Neuronal stem cell (in vitro differentiated cells): ENCODE measurements around the gene GAA. TPM values are rescaled to one million over a fixed set of nuclear protein-coding genes. Genes with fewer than 3 reads are reported as not detected.

ENCODE experiments used
- DNase-seq: peaks from one replicate; pipeline ENCODE4 v3.0.0-alpha.2; 2013; ENCODE audit warnings: low spot score
- H2AFZ ChIP-seq: one replicate; pipeline ENCODE4 v1.6.1; 2013; ENCODE audit warnings: mild to moderate bottlenecking, low read length, inconsistent platforms
- H2AK5ac ChIP-seq: 2 replicates; pipeline ENCODE4 v1.6.1; 2013; ENCODE audit warnings: low read depth, mild to moderate bottlenecking, inconsistent platforms, low read length, moderate library complexity, mixed read lengths
- H2BK120ac ChIP-seq: 2 replicates; pipeline ENCODE4 v1.6.1; 2013; ENCODE audit warnings: low read depth, mild to moderate bottlenecking, inconsistent platforms, low read length, moderate library complexity, mixed read lengths
- H2BK12ac ChIP-seq: one replicate; pipeline ENCODE4 v1.6.1; 2013; ENCODE audit warnings: low read length, inconsistent platforms
- H2BK15ac ChIP-seq: 2 replicates; pipeline ENCODE4 v1.6.1; 2013; ENCODE audit warnings: mild to moderate bottlenecking, low read length, inconsistent platforms, mixed read lengths
- H2BK5ac ChIP-seq: one replicate; pipeline ENCODE4 v1.6.1; 2013; ENCODE audit warnings: inconsistent platforms, mild to moderate bottlenecking, low read length, moderate library complexity
- H3K14ac ChIP-seq: one replicate; pipeline ENCODE4 v1.6.1; 2013; ENCODE audit warnings: low read length, inconsistent platforms
- H3K18ac ChIP-seq: 2 replicates; pipeline ENCODE4 v1.6.1; 2013; ENCODE audit warnings: low read length, inconsistent platforms
- H3K23ac ChIP-seq: 2 replicates; pipeline ENCODE4 v1.6.1; 2013; ENCODE audit warnings: low read depth, mild to moderate bottlenecking, mixed read lengths, low read length, inconsistent platforms; ENCODE audit not compliant: poor library complexity
- H3K27ac ChIP-seq: replicated peaks from 3 replicates; pipeline ENCODE4 v1.5.1; 2013; ENCODE audit warnings: low read length, inconsistent platforms
- H3K27me3 ChIP-seq, 3 experiments: 2 replicates each; pipeline ENCODE4 v1.6.1; 2013; ENCODE audit warnings: low read length in 3 of 3, mild to moderate bottlenecking in 2 of 3, inconsistent platforms in 1 of 3, low read depth in 1 of 3, mixed read lengths in 1 of 3, moderate library complexity in 1 of 3; ENCODE audit not compliant: control insufficient read depth in 3 of 3, insufficient read depth in 3 of 3
- H3K36me3 ChIP-seq, 2 donors: replicated peaks in 1 of 2; 2 replicates each; pipeline ENCODE4 v1.6.1; 2013; ENCODE audit warnings: low read length in 2 of 2; ENCODE audit not compliant: control insufficient read depth in 2 of 2, insufficient read depth in 2 of 2
- H3K4ac ChIP-seq: 2 replicates; pipeline ENCODE4 v1.6.1; 2013; ENCODE audit warnings: inconsistent platforms, mild to moderate bottlenecking, low read length, moderate library complexity
- H3K4me1 ChIP-seq, 2 donors: 1 replicate in 1 of 2; 2 replicates in 1 of 2; pipeline ENCODE4 v1.6.1; 2013; ENCODE audit warnings: low read length in 2 of 2, low read depth in 1 of 2; ENCODE audit not compliant: control insufficient read depth in 2 of 2, insufficient read depth in 1 of 2
- H3K4me2 ChIP-seq: one replicate; pipeline ENCODE4 v1.6.1; 2013; ENCODE audit warnings: mild to moderate bottlenecking, low read length, inconsistent platforms; ENCODE audit not compliant: insufficient read depth, poor library complexity, severe bottlenecking
- H3K4me3 ChIP-seq, 2 donors: 2 replicates each; pipeline ENCODE4 v1.5.1; 2013; ENCODE audit warnings: low read length in 2 of 2, mild to moderate bottlenecking in 2 of 2, inconsistent platforms in 1 of 2, moderate library complexity in 1 of 2
- H3K79me1 ChIP-seq: one replicate; pipeline ENCODE4 v1.6.1; 2013; ENCODE audit warnings: low read depth, mild to moderate bottlenecking, inconsistent platforms, low read length, moderate library complexity
- H3K9ac ChIP-seq: one replicate; pipeline ENCODE4 v1.6.1; 2013; ENCODE audit warnings: mild to moderate bottlenecking, low read depth, low read length, inconsistent platforms; ENCODE audit not compliant: poor library complexity
- H3K9me3 ChIP-seq, 2 donors: replicated peaks in 1 of 2; 2 replicates each; pipeline versions ENCODE3 to v1.6.1; 2013; ENCODE audit warnings: low read length in 2 of 2, mild to moderate bottlenecking in 2 of 2, inconsistent platforms in 1 of 2, low read depth in 1 of 2, mixed read lengths in 1 of 2, moderate library complexity in 1 of 2; ENCODE audit not compliant: control insufficient read depth in 2 of 2, insufficient read depth in 1 of 2
- H4K8ac ChIP-seq: one replicate; pipeline ENCODE4 v1.6.1; 2013; ENCODE audit warnings: low read depth, mild to moderate bottlenecking, inconsistent platforms, low read length, moderate library complexity
- H4K91ac ChIP-seq: one replicate; pipeline ENCODE4 v1.6.1; 2013; ENCODE audit warnings: low read length, low read depth, mild to moderate bottlenecking, inconsistent platforms; ENCODE audit not compliant: poor library complexity
- WGBS, 2 donors: extraction: QIAGEN DNeasy Blood & Tissue Kit; methylation state at CpG; one replicate each; pipeline ENCODE4 v1.1.7; 2013; ENCODE audit warnings: missing lambda C conversion rate in 2 of 2, mixed read lengths in 1 of 2; ENCODE audit not compliant: insufficient read length in 2 of 2, insufficient replicate concordance in 1 of 2; ENCODE audit errors: extremely low coverage in 2 of 2; 5-methylcytosine and 5-hydroxymethylcytosine counted together
- small RNA-seq: library from polyadenylated mRNA; stranded (forward); fragments of <200 nt; extraction: miRNeasy Mini kit (QIAGEN cat#:217004); gene quantifications from one replicate; pipeline ENCODE3, GENCODE V24; 2013; ENCODE audit not compliant: insufficient read depth

The GAA gene

DNA sequence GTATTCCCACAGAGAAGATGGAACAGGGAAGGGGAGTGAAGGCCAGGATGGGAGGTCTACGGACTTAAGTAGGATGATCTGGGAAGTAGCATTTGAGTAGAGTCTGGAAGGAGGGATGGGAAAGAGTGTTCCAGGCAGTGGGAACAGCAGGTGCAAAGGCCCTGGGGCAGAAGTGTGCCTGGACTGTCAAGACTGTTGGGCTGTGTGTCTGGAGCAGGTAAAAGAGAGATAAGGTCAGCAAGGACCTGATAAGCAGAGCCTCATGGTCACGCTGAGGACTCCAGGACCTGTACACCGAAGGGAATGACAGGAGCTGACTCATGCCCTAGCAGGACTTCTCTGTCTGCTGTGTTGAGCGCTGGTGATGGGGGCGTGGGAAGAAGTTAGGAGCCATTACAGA is 67.7 kb downstream of the GAA start:
- no peak overlapping the region for H2AFZ ChIP-seq

More for the DNA sequence above, 67.7 kb downstream of the GAA start:
- Histone ChIP-seq H3K18ac (no peak overlapping the region), H4K91ac (no peak overlapping the region), H2BK15ac (no peak overlapping the region), H3K27ac (no peak overlapping the region), H3K27me3 (peaks cover 0 to 8% (median 0%) of the 10 kb centered on the region in 3 experiments), H3K23ac (no peak overlapping the region), H2BK12ac (no peak overlapping the region), H4K8ac (no peak overlapping the region), H2BK5ac (no peak overlapping the region), H2BK120ac (no peak overlapping the region), H3K9me3 (no peaks in the 10 kb centered on the region), H3K4me1 (peaks cover 4 to 5% of the 10 kb centered on the region in 2 donors), H3K4me2 (no peak overlapping the region), H3K4ac (no peak overlapping the region), H3K9ac (no peak overlapping the region), H3K36me3 (no peaks in the 10 kb centered on the region), H3K4me3 (no peak overlapping the region), H3K79me1 (no peaks in the 10 kb centered on the region), H3K14ac (no peak overlapping the region), H2AK5ac (no peak overlapping the region)
- DNase-seq: no peak
- no CpG with 5 or more reads among the region's 5 CpGs for WGBS, 2 donors

Small RNAs within 50 kb of the gene (small RNA-seq; reads per million reads assigned to genes)
- gene AC087741.2: not detected
- gene MIR1268B: not detected
